Coronary artery (tissue), 2 donors: ENCODE measurements around the gene YBX3.

Experiments used
- DNase-seq: peaks from one replicate; pipeline ENCODE4 v3.0.0-alpha.2; 2017; ENCODE audit warnings: low spot score
- H3K27ac ChIP-seq, 2 donors: fragments of 200-600 bp; sonication (generic); one replicate each; pipeline ENCODE4 v1.5.1; 2016 to 2019
- H3K4me3 ChIP-seq: fragments of 200-600 bp; sonication (generic); 2 replicates; pipeline ENCODE4 v1.5.1; 2016; ENCODE audit warnings: mild to moderate bottlenecking, moderate library complexity
- TF ChIP-seq, protein P1 (sequence below): fragments of 200-600 bp; sonication (generic); IDR thresholded peaks from one replicate; pipeline ENCODE4 v1.5.1; 2019; ENCODE audit warnings: antibody characterized with exemption

The YBX3 gene

DNA sequence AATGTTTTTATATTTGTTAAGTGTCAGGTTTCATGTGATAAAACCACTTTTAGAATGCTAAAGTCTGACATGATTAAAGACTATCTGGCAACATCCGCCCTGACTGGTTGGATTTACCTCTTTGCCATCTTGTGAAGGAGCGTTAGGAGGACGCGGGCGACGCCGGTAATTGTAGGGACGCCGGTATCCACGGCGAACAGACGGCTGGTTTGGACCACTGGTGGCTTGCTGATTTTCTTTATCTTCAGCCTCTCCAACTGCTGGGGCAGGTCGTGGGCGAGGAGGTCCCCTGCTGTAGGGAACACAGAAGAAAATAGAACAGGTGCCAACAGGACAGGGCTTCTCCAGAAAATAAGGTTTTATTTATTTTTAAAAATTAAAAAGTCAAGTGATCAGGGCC lies 21.3 kb downstream of the YBX3 start:
- no peak overlapping the region for H3K27ac ChIP-seq
- DNase-seq = no peak

DNA sequence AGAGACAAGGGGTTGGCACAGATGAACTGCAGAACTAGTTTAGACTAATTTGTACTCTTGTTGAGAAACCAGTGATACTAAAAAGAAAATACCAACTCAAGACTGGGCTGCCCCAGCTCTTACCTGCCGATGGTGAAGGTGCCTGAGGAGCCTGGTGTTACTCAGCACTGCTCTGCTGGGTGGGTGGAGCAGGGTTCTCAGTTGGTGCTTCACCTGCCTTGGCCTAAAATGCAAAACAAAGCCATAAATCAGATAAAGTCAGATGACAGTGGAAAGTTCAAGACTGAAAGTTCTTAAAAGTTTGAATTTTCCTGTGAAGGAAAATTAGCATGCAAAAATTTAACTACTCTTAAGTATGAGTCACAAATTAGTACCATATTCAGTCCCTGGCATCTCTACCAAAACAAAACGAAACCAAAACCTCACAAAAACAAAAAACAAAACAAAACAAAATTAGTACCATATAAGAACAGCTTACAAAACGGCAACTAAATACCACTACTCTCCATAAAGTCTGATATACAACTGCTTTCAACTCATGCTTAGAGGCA lies 21.9 kb downstream of the YBX3 start:
- no peak for DNase-seq

More for the DNA sequence above, 21.3 kb downstream of the YBX3 start:
- TF ChIP-seq, protein P1, sequence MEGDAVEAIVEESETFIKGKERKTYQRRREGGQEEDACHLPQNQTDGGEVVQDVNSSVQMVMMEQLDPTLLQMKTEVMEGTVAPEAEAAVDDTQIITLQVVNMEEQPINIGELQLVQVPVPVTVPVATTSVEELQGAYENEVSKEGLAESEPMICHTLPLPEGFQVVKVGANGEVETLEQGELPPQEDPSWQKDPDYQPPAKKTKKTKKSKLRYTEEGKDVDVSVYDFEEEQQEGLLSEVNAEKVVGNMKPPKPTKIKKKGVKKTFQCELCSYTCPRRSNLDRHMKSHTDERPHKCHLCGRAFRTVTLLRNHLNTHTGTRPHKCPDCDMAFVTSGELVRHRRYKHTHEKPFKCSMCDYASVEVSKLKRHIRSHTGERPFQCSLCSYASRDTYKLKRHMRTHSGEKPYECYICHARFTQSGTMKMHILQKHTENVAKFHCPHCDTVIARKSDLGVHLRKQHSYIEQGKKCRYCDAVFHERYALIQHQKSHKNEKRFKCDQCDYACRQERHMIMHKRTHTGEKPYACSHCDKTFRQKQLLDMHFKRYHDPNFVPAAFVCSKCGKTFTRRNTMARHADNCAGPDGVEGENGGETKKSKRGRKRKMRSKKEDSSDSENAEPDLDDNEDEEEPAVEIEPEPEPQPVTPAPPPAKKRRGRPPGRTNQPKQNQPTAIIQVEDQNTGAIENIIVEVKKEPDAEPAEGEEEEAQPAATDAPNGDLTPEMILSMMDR = no peak
- H3K4me3 ChIP-seq = no peak overlapping the region

DNA sequence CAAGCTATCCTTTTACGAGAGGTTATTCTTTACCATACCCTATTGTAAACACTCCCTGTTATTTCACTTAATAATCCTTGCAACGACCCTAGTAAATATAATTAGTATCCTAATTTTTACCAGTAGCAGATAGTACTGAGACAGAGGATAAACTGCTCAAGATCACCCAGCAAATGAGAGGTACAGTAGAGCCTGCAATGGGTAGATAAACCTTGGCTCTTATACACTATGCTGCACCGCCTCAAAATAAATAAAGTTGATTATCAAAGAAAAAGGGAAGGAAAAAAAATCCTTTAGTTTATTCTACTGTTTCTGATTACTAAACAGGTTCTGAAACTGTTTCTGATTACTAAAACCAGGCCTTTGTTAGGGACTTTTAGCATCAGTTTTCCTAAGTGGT lies 22.5 kb downstream of the YBX3 start:
- Histone ChIP-seq H3K27ac (no peak overlapping the region), H3K4me3 (no peak overlapping the region)
- no peak for DNase-seq
- TF ChIP-seq, protein P1 = no peak

More for the DNA sequence above, 21.9 kb downstream of the YBX3 start:
- H3K4me3 ChIP-seq = no peak overlapping the region
- H3K27ac ChIP-seq = no peak overlapping the region
- TF ChIP-seq, protein P1 = no peak

DNA sequence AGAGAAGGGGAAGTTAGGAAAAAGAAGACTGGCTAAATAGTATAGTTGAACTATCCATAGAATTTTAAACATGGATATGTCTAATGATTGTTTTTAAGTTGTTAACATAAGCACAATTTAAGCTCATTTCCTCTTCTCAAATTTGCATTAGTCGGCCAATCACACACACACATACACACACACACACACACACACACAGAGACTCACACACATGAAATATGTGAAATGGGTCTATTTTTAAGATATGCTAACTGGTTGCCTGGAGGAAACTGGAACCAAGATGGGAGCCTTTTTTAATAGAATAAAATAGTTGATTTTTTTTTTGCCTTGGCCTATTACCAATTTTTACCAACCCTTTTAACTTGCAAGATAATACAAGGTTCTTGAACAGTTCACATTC lies 25.3 kb downstream of the YBX3 start:
- Histone ChIP-seq H3K27ac (no peak overlapping the region), H3K4me3 (no peak overlapping the region)
- DNase-seq = no peak
- TF ChIP-seq, protein P1 = no peak

DNA sequence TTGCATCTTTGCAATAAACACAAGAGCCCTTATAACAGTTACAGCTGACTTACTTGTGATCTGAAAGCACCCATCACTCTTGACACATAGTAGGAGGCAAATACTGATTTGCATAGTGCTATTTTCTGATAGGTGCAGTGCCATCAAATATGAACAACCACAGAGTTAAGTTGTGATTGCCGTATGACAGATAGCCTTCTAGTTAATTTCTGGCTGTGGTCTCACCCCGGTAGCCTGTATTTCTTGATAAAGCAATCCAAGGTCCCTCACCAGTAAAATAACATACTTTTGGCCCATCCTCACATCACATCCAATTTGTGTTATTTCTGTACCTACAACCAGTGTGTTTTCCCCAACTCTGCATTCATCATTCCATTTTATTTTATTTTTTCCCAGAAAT lies 26.0 kb downstream of the YBX3 start:
- TF ChIP-seq, protein P1 = no peak
- no peak for DNase-seq
- no peak overlapping the region for H3K4me3 ChIP-seq
- no peak overlapping the region for H3K27ac ChIP-seq

DNA sequence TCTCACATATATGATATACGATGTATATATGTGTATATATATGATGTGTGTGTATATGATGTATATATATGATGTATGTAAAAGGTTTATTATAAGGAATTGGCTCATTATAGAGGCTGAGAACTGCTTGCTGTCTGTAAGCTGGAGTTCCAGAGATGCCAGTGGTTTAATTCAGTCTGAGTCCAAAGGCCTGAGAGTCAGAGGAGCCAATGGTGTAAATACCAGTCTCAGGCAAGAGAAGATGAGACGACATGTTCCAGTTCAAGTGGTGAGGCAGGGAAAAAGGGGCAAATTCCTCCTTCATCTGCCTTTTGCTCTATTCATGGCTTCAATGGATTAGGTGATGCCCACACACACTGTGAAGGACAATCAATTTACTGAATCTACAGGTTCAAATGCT lies 32.2 kb downstream of the YBX3 start:
- no peak for DNase-seq
- TF ChIP-seq, protein P1 = no peak
- Histone ChIP-seq H3K4me3 (no peak overlapping the region), H3K27ac (no peak overlapping the region)

DNA sequence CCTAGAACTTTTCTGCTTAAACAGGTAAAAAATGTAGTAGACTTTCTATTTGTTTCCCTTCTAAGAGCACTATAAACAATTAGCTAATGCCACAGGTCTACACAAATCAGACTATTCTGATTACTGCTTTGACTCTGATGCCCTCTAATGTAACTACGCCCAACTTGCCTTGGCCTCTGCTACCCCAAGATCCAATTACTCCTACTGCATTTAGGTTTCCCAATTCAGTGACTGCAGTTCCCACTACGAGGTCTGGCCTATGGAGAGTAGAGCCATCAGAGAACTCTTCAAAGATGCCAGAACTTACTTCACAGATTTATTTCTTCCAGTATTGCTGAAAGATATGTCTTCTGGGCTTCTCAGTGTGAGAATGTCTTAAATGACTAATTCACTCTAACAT lies 34.0 kb downstream of the YBX3 start:
- TF ChIP-seq, protein P1 = no peak
- H3K4me3 ChIP-seq = no peak overlapping the region
- no peak overlapping the region for H3K27ac ChIP-seq
- no peak for DNase-seq
